NCI-H2227 (cell line): Measurements from ENCODE around the gene RPS2.
A peak's percentile ranks its signal among the peaks of the same experiment; 100 is the strongest.
"Not testable (repeated sequence)": the region's sequence is repeated elsewhere in the genome, so short reads cannot be mapped to it uniquely, and the experiment has no call there.

ENCODE experiments used
- DNase-seq: peaks from one replicate; lab custom pipeline; 2025; ENCODE audit not compliant: unreplicated experiment; lab: John Stamatoyannopoulos, UW

Gene RPS2

GRCh38 chr16:1965396-1966001, 873 bp upstream of the RPS2 start:
- peak; percentile 31 for DNase-seq

GRCh38 chr16:1963806-1964505, 670 bp downstream of the RPS2 start:
- peak; percentile 53 for DNase-seq

GRCh38 chr16:1962161-1963153, 2.2 kb downstream of the RPS2 start:
- not testable (repeated sequence) for DNase-seq

- DNase-seq = no peak
Observed at GRCh38 chr16:1961651-1962067, 3.0 kb downstream of the RPS2 start.

- peak; percentile 52 for DNase-seq
Observed at GRCh38 chr16:1960665-1961630, 3.7 kb downstream of the RPS2 start.

- DNase-seq = peak; percentile 92
Observed at GRCh38 chr16:1959269-1960039, 5.2 kb downstream of the RPS2 start, which contains the start of gene NDUFB10. Gene NDUFB10 (plus strand): TSS chr16:1959538. CDS start chr16:1959625, 87 bp downstream.

- DNase-seq = no peak
Observed at GRCh38 chr16:1958715-1959268, 5.8 kb downstream of the RPS2 start.

GRCh38 chr16:1958143-1958491, 6.5 kb downstream of the RPS2 start:
- not testable (repeated sequence) for DNase-seq

GRCh38 chr16:1957434-1958142, 7.0 kb downstream of the RPS2 start:
- not testable (repeated sequence) for DNase-seq

GRCh38 chr16:1953734-1954133, 10.9 kb downstream of the RPS2 start:
- DNase-seq = no peak

GRCh38 chr16:1950559-1950958, 14.1 kb downstream of the RPS2 start:
- DNase-seq = no peak

- no peak for DNase-seq
Observed at GRCh38 chr16:1950047-1950446, 14.6 kb downstream of the RPS2 start.

- DNase-seq = no peak
Observed at GRCh38 chr16:1949507-1949906, 15.1 kb downstream of the RPS2 start.

GRCh38 chr16:1947369-1947670, 17.3 kb downstream of the RPS2 start:
- DNase-seq = no peak

- DNase-seq = no peak
Observed at GRCh38 chr16:1946495-1947368, 17.9 kb downstream of the RPS2 start.

GRCh38 chr16:1945559-1946391, 18.9 kb downstream of the RPS2 start:
- no peak for DNase-seq

- DNase-seq = no peak
Observed at GRCh38 chr16:1944612-1945199, 19.9 kb downstream of the RPS2 start.
